HepG2 (cell line): Measurements from ENCODE around the gene DNAJC10. TPM values are rescaled to one million over a fixed set of nuclear protein-coding genes. Genes with fewer than 3 reads are reported as not detected.

ENCODE experiments used
- ATAC-seq: fragments of 200-7000 bp; cut with Tn5 transposase; 3 replicates; pipeline ENCODE4 v1.9.1; 2020; ENCODE audit warnings: mild to moderate bottlenecking, moderate library complexity
- BruUV-seq: library from RNA; stranded (reverse); fragments of 400-500 nt; replicated peaks from 2 replicates; lab custom pipeline; 2021; lab: Mats Ljungman, UMichigan
- CTCF ChIA-PET: fragments of 300-600 bp; formaldehyde crosslinking; extraction: SDS; loops from one replicate; lab custom pipeline; 2021; ENCODE audit warnings: low total read pairs, inconsistent platforms, low intra/inter-chr PET ratio; lab: Yijun Ruan, JAX
- POLR2A ChIA-PET: fragments of 350-600 bp; sonication (Branson Sonifier 250); formaldehyde crosslinking; loops from one replicate; lab custom pipeline; 2020; ENCODE audit warnings: antibody characterized with exemption, inconsistent platforms; lab: Yijun Ruan, JAX
- DNase-seq: peaks from one replicate; pipeline ENCODE4 v3.0.0-alpha.2; 2015; ENCODE audit warnings: low spot score
- FAIRE-seq: peaks from 3 replicates; lab custom pipeline; 2011; peaks lifted over from hg19 to GRCh38; lab: Jason Lieb, UNC
- H2AFZ ChIP-seq: one replicate; pipeline ENCODE4 v1.6.1; 2011; ENCODE audit warnings: low read length, inconsistent platforms
- H3K27ac ChIP-seq: fragments of 300-600 bp; 3 replicates; pipeline ENCODE4 v1.8.0; 2011; ENCODE audit warnings: mixed run types, mild to moderate bottlenecking, mixed read lengths, low read length, inconsistent platforms; ENCODE audit not compliant: insufficient read depth; ENCODE audit errors: extremely low read length
- H3K27me3 ChIP-seq, 2 experiments: fragments of 200-600 bp in 1 of 2; 2 replicates in 1 of 2; 3 replicates in 1 of 2; pipeline versions ENCODE4 v1.6.0 to v1.8.0; 2011; ENCODE audit warnings: low read length in 2 of 2, mild to moderate bottlenecking in 2 of 2, moderate library complexity in 2 of 2, inconsistent platforms in 1 of 2; ENCODE audit not compliant: insufficient read depth in 2 of 2, control insufficient read depth in 1 of 2
- H3K36me3 ChIP-seq, 2 experiments: fragments of 200-600 bp in 1 of 2; replicated peaks in 1 of 2; 2 replicates in 1 of 2; 3 replicates in 1 of 2; pipeline versions ENCODE4 v1.5.1 to v1.8.0; 2011; ENCODE audit warnings: low read length in 2 of 2, inconsistent platforms in 1 of 2; ENCODE audit not compliant: insufficient read depth in 2 of 2, control insufficient read depth in 1 of 2
- H3K4me1 ChIP-seq: 2 replicates; pipeline ENCODE4 v1.5.1; 2012; ENCODE audit warnings: low read length, inconsistent platforms; ENCODE audit not compliant: insufficient read depth
- H3K4me2 ChIP-seq: 2 replicates; pipeline ENCODE4 v1.6.0; 2011; ENCODE audit warnings: low read depth, low read length, inconsistent platforms
- H3K4me3 ChIP-seq, 3 experiments: fragments of 200-600 bp in 1 of 3; sonication (generic), shearing (Covaris generic) in 1 of 3; replicated peaks in 1 of 3; 2 replicates each; pipeline ENCODE4 v1.5.1; 2011 to 2016; ENCODE audit warnings: low read length in 3 of 3, inconsistent platforms in 2 of 3, low read depth in 2 of 3, mild to moderate bottlenecking in 2 of 3, control low read depth in 1 of 3, mixed read lengths in 1 of 3; ENCODE audit not compliant: insufficient read depth in 1 of 3
- H3K79me2 ChIP-seq: one replicate; pipeline ENCODE4 v1.6.1; 2011; ENCODE audit warnings: low read length, inconsistent platforms; ENCODE audit not compliant: insufficient read depth
- H3K9ac ChIP-seq: 2 replicates; pipeline ENCODE4 v1.6.0; 2011; ENCODE audit warnings: mild to moderate bottlenecking, low read depth, low read length, inconsistent platforms; ENCODE audit not compliant: insufficient read depth
- H3K9me3 ChIP-seq: 2 replicates; pipeline ENCODE4 v1.5.1; 2012; ENCODE audit warnings: mild to moderate bottlenecking, low read length
- H4K20me1 ChIP-seq: 2 replicates; pipeline ENCODE4 v1.6.0; 2011; ENCODE audit warnings: inconsistent platforms, mild to moderate bottlenecking, low read length, moderate library complexity; ENCODE audit not compliant: insufficient read depth
- CEBPG ChIP-seq: IDR thresholded peaks from 2 replicates; pipeline ENCODE4 v1.6.1; 2016
- FOSL2 ChIP-seq: sonication (generic); formaldehyde crosslinking; IDR thresholded peaks from 2 replicates; pipeline ENCODE4 v1.4.0; 2020; ENCODE audit warnings: missing genetic modification reagents
- FOXK1 ChIP-seq: sonication (generic); formaldehyde crosslinking; IDR thresholded peaks from 2 replicates; pipeline ENCODE4 v1.4.0; 2020; ENCODE audit warnings: low read depth, missing genetic modification reagents, borderline replicate concordance
- HDAC2 ChIP-seq: sonication (generic); formaldehyde crosslinking; IDR thresholded peaks from 2 replicates; pipeline ENCODE4 v1.4.0; 2020; ENCODE audit warnings: missing genetic modification reagents
- NFE2 ChIP-seq: sonication (generic); formaldehyde crosslinking; IDR thresholded peaks from 2 replicates; pipeline ENCODE4 v1.4.0; 2020; ENCODE audit warnings: missing genetic modification reagents
- RFX1 ChIP-seq: fragments of 450-650 bp; IDR thresholded peaks from 2 replicates; pipeline ENCODE4 v1.6.1; 2017
- TEAD3 ChIP-seq: optimal IDR thresholded peaks from 2 replicates; pipeline ENCODE3; 2016; ENCODE audit warnings: borderline replicate concordance
- TOPORS ChIP-seq: sonication (generic); formaldehyde crosslinking; IDR thresholded peaks from 2 replicates; pipeline ENCODE4 v1.8.0; 2023; ENCODE audit warnings: mild to moderate bottlenecking, missing genetic modification reagents
- ZMYM3 ChIP-seq: sonication (generic); formaldehyde crosslinking; IDR thresholded peaks from 2 replicates; pipeline ENCODE4 v1.5.1; 2020; ENCODE audit warnings: mild to moderate bottlenecking, missing genetic modification reagents
- ZNF20 ChIP-seq: sonication (generic); formaldehyde crosslinking; IDR thresholded peaks from 2 replicates; pipeline ENCODE4 v1.4.0; 2020; ENCODE audit warnings: mild to moderate bottlenecking, moderate library complexity, missing genetic modification reagents
- ZNF333 ChIP-seq: sonication (generic); formaldehyde crosslinking; IDR thresholded peaks from 2 replicates; pipeline ENCODE4 v1.4.0; 2020; ENCODE audit warnings: mild to moderate bottlenecking, missing genetic modification reagents, borderline replicate concordance
- ZSCAN20 ChIP-seq: sonication (generic); formaldehyde crosslinking; IDR thresholded peaks from 2 replicates; pipeline ENCODE4 v1.4.0; 2020; ENCODE audit warnings: missing genetic modification reagents, mild to moderate bottlenecking, borderline replicate concordance
- in situ Hi-C: cut with HindIII; loops from 2 replicates; pipeline ENCODE4 v1.10.0; 2017; ENCODE audit warnings: low pct_unique_long_range_greater_than_20kb; ENCODE audit not compliant: extremely low pct_ligation_motif_present
- intact Hi-C: fragments of 100-400 bp; cut with micrococcal nuclease; formaldehyde crosslinking; loops from one replicate; pipeline ENCODE4 v1.10.0; 2022; ENCODE audit not compliant: unreplicated experiment
- polyA plus RNA-seq, 8 experiments: library from polyadenylated mRNA; depleted of rRNA in 3 of 8; stranded (reverse) in 7 of 8; unstranded in 1 of 8; fragments of >200 nt; fragmentation: Illumina TruSeq in 4 of 8; extraction: Trizol in 4 of 8; gene quantifications; 2 replicates each; pipeline versions ENCODE4 v1.2.1 to v1.2.3, GENCODE V29; 2011 to 2016; ENCODE audit warnings: low read depth in 4 of 8, missing spikeins in 1 of 8, mixed read lengths in 1 of 8; ENCODE audit not compliant: insufficient read depth in 1 of 8
- total RNA-seq, 5 experiments: library from RNA; depleted of rRNA; stranded (reverse); fragments of >200 nt; fragmentation: Illumina TruSeq; extraction: Trizol; gene quantifications; 2 replicates each; pipeline ENCODE4 v1.2.3, GENCODE V29; 2016; ENCODE audit warnings: low read depth in 1 of 5
- TF ChIP-seq, protein P1 (sequence below): sonication (generic); formaldehyde crosslinking; conservative IDR thresholded peaks from 2 replicates; pipeline ENCODE4 v1.4.0; 2020; ENCODE audit warnings: mild to moderate bottlenecking, missing genetic modification reagents, moderate library complexity
- TF ChIP-seq, protein P2 (sequence below): sonication (generic); formaldehyde crosslinking; conservative IDR thresholded peaks from 2 replicates; pipeline ENCODE4 v1.8.1; 2023; ENCODE audit warnings: missing genetic modification reagents

The DNAJC10 gene
- total and polyA plus RNA-seq, 2 of the 13 experiments (the other 11 are each of a cell fraction or from before 2014, with no cell fraction given), result 44.1 to 178 TPM

DNA sequence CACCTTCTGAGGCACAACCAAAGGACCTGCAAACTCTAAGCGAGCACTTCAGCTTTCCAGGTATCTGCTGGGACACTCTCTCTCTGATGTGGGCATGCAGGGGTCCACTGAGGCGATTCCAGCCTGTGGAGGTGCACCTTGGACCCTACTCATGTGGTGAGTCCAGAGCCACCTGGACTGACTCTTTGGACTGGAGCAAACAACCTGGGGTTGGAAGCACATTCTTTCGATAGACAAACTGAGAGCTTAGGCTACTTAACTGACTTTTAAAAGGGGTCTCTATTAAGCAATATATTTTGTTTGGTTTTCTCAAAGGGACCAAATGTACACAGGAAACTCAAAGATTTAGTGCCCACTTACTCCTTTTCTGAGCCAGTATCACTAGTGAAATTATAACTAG is 98.7 kb downstream of the DNAJC10 start (continued):
- TF ChIP-seq TEAD3 (CRISPR knock-in tag) (peak; percentile 82), ZSCAN20 (CRISPR knock-in tag) (0 out of 2 replicates have a peak, but pooled peaks have one; percentile 70), NFE2 (CRISPR knock-in tag) (no peak), HDAC2 (peak; percentile 40; the same call in 1 of the 2 replicates), TOPORS (no peak), ZNF333 (CRISPR knock-in tag) (no peak), CEBPG (peak; percentile 55; the same call in 1 of the 2 replicates), ZMYM3 (CRISPR knock-in tag) (peak; percentile 82)
- TF ChIP-seq, protein P1, sequence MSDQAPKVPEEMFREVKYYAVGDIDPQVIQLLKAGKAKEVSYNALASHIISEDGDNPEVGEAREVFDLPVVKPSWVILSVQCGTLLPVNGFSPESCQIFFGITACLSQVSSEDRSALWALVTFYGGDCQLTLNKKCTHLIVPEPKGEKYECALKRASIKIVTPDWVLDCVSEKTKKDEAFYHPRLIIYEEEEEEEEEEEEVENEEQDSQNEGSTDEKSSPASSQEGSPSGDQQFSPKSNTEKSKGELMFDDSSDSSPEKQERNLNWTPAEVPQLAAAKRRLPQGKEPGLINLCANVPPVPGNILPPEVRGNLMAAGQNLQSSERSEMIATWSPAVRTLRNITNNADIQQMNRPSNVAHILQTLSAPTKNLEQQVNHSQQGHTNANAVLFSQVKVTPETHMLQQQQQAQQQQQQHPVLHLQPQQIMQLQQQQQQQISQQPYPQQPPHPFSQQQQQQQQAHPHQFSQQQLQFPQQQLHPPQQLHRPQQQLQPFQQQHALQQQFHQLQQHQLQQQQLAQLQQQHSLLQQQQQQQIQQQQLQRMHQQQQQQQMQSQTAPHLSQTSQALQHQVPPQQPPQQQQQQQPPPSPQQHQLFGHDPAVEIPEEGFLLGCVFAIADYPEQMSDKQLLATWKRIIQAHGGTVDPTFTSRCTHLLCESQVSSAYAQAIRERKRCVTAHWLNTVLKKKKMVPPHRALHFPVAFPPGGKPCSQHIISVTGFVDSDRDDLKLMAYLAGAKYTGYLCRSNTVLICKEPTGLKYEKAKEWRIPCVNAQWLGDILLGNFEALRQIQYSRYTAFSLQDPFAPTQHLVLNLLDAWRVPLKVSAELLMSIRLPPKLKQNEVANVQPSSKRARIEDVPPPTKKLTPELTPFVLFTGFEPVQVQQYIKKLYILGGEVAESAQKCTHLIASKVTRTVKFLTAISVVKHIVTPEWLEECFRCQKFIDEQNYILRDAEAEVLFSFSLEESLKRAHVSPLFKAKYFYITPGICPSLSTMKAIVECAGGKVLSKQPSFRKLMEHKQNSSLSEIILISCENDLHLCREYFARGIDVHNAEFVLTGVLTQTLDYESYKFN (CRISPR knock-in tag), result peak; percentile 81
- TF ChIP-seq, protein P2, sequence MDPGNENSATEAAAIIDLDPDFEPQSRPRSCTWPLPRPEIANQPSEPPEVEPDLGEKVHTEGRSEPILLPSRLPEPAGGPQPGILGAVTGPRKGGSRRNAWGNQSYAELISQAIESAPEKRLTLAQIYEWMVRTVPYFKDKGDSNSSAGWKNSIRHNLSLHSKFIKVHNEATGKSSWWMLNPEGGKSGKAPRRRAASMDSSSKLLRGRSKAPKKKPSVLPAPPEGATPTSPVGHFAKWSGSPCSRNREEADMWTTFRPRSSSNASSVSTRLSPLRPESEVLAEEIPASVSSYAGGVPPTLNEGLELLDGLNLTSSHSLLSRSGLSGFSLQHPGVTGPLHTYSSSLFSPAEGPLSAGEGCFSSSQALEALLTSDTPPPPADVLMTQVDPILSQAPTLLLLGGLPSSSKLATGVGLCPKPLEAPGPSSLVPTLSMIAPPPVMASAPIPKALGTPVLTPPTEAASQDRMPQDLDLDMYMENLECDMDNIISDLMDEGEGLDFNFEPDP (CRISPR knock-in tag), result no peak

DNA sequence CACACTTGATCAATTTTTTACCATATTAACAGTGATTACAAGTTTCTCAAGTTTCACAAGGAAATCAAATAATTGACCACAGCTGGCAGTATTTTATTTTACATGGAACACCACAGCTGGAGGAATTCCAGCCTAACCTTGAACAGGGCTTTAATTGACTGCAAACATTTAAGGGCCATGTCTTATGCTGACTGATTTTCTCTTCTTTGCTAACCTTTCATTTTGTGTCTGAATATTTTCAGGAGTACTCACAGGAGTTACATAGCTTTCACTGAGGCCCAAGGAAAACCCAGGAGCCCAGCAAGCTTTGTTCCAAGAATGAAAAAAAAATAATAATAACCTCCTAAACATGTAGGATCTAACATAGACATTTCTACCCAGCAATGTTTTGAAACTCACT is 100.8 kb downstream of the DNAJC10 start:
- H3K4me2 ChIP-seq, result no peak overlapping the region
- in situ Hi-C loops, result no loop called here
- CTCF ChIA-PET, result no interaction called here
- TF ChIP-seq RFX1 (no peak), FOXK1 (CRISPR knock-in tag) (no peak), FOSL2 (CRISPR knock-in tag) (no peak), ZNF20 (no peak)
- TF ChIP-seq, all 625 proteins: peak for 0
- DNase-seq (no peak), ATAC-seq (no peak), FAIRE-seq (no peak)
- Histone ChIP-seq H3K9me3 (no peaks in the 10 kb centered on the region), H3K4me1 (peaks cover 34% of the 10 kb centered on the region), H3K4me3 (no peak overlapping the region), H3K27ac (no peak overlapping the region), H3K36me3 (no peaks in the 10 kb centered on the region), H3K27me3 (no peaks in the 10 kb centered on the region), H3K79me2 (no peaks in the 10 kb centered on the region), H4K20me1 (no peaks in the 10 kb centered on the region), H2AFZ (no peak overlapping the region), H3K9ac (no peak overlapping the region)
- POLR2A ChIA-PET, result no interaction called here
- intact Hi-C loops, result no loop called here
- BruUV-seq, result no TSS peak
